Caco-2 (cell line): ENCODE results near the gene LRIG1. TPM values are rescaled to one million over a fixed set of nuclear protein-coding genes. Genes with fewer than 3 reads are reported as not detected.

Source experiments
- BruUV-seq: library from RNA; stranded (reverse); fragments of 400-500 nt; replicated peaks from 2 replicates; lab custom pipeline; 2021; lab: Mats Ljungman, UMichigan
- CTCF ChIA-PET: fragments of 300-600 bp; sonication (Branson Sonifier 250); formaldehyde crosslinking; loops from one replicate; lab custom pipeline; 2022; ENCODE audit warnings: antibody characterized with exemption; lab: Charles Lee
- POLR2A ChIA-PET: fragments of 300-600 bp; sonication (Branson Sonifier 250); formaldehyde crosslinking; loops from one replicate; lab custom pipeline; 2022; ENCODE audit warnings: antibody characterized with exemption; lab: Charles Lee
- DNase-seq, 2 experiments: peaks; one replicate each; pipeline versions ENCODE4 v3.0.0 to v3.0.0-alpha.2; 2020 to 2022
- H3K27me3 ChIP-seq: replicated peaks from 2 replicates; pipeline ENCODE4 v1.6.0; 2011; ENCODE audit warnings: low read length; ENCODE audit not compliant: control insufficient read depth, insufficient read depth
- H3K36me3 ChIP-seq: 2 replicates; pipeline ENCODE4 v1.5.1; 2011; ENCODE audit warnings: low read length; ENCODE audit not compliant: control insufficient read depth, insufficient read depth
- H3K4me1 ChIP-seq: fragments of 250-450 bp; sonication (Bioruptor Pico); 2 replicates; pipeline ENCODE4 v1.5.1; 2020; ENCODE audit warnings: mild to moderate bottlenecking
- H3K4me3 ChIP-seq: 2 replicates; pipeline ENCODE4 v1.5.1; 2011; ENCODE audit warnings: low read depth, mild to moderate bottlenecking, control low read depth, low read length
- H3K9me3 ChIP-seq: fragments of 250-450 bp; sonication (Bioruptor Pico); 2 replicates; pipeline ENCODE4 v1.5.1; 2020; ENCODE audit warnings: mild to moderate bottlenecking, moderate library complexity
- H3K27ac Mint-ChIP-seq: one replicate; pipeline ENCODE4 v1.8.0; 2022; ENCODE audit warnings: mixed read lengths; ENCODE audit not compliant: unreplicated experiment
- H3K27me3 Mint-ChIP-seq: one replicate; pipeline ENCODE4 v1.8.0; 2022; ENCODE audit warnings: mixed read lengths; ENCODE audit not compliant: insufficient read depth, unreplicated experiment
- H3K36me3 Mint-ChIP-seq: one replicate; pipeline ENCODE4 v1.8.0; 2022; ENCODE audit warnings: mild to moderate bottlenecking, mixed read lengths; ENCODE audit not compliant: insufficient read depth, unreplicated experiment
- H3K4me1 Mint-ChIP-seq: one replicate; pipeline ENCODE4 v1.8.0; 2022; ENCODE audit warnings: low read depth, mixed read lengths; ENCODE audit not compliant: unreplicated experiment
- H3K4me3 Mint-ChIP-seq: one replicate; pipeline ENCODE4 v1.8.0; 2022; ENCODE audit warnings: mild to moderate bottlenecking, moderate library complexity, mixed read lengths; ENCODE audit not compliant: unreplicated experiment
- H3K9me3 Mint-ChIP-seq: one replicate; pipeline ENCODE4 v1.8.0; 2022; ENCODE audit warnings: mixed read lengths; ENCODE audit not compliant: unreplicated experiment
- intact Hi-C: fragments of 100-400 bp; cut with micrococcal nuclease; formaldehyde crosslinking; loops from one replicate; pipeline ENCODE4 v1.10.0; 2022; ENCODE audit not compliant: unreplicated experiment
- total RNA-seq: library from RNA; stranded (reverse); gene quantifications from 2 replicates; pipeline ENCODE4 v1.2.3, GENCODE V29; 2022
- TF ChIP-seq, protein P1 (sequence below), 2 experiments: fragments of 200-600 bp in 1 of 2; IDR thresholded peaks; 1 replicate in 1 of 2; 2 replicates in 1 of 2; pipeline versions ENCODE4 v1.5.1 to v1.8.0; 2011 to 2022; ENCODE audit warnings: antibody characterized with exemption in 1 of 2, control low read depth in 1 of 2, inconsistent platforms in 1 of 2, low read depth in 1 of 2, low read length in 1 of 2, mild to moderate bottlenecking in 1 of 2, moderate library complexity in 1 of 2; ENCODE audit not compliant: insufficient read depth in 1 of 2, severe bottlenecking in 1 of 2, unreplicated experiment in 1 of 2

Gene LRIG1
- total RNA-seq, 1 experiment from 2014 or later: 43.4 TPM

DNA sequence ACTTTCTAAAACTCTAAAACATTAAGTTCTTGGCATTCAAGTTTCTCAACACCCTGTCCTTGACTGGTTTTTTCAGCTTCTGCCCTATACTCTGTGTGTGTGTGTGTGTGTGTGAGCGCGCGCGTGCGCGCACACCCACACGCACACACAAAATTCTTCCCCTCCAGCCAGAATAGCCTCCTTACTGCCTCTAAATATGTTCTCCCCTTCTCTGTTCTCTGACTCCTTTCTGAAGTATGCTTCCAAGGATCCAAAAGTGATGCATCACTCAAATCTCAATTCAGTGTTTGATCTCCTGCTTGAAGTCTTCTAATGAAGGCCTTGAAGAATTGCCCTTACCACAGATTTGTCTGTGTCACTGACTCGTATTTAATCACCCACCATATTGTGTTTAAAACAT, 150.2 kb downstream of the LRIG1 start:
- CTCF ChIA-PET: no interaction called here
- no peak for DNase-seq
- H3K4me3 Mint-ChIP-seq: no peak overlapping the region
- H3K4me1 Mint-ChIP-seq: peaks cover 7% of the 10 kb centered on the region
- POLR2A ChIA-PET: no interaction called here
- no TSS peak for BruUV-seq
- Histone ChIP-seq H3K4me1 (peaks cover 15% of the 10 kb centered on the region; the same call in 1 of the 2 replicates), H3K4me3 (no peak overlapping the region), H3K36me3 (no peaks in the 10 kb centered on the region; the same call in 1 of the 2 replicates), H3K9me3 (no peaks in the 10 kb centered on the region), H3K27me3 (no peaks in the 10 kb centered on the region)
- TF ChIP-seq, protein P1, sequence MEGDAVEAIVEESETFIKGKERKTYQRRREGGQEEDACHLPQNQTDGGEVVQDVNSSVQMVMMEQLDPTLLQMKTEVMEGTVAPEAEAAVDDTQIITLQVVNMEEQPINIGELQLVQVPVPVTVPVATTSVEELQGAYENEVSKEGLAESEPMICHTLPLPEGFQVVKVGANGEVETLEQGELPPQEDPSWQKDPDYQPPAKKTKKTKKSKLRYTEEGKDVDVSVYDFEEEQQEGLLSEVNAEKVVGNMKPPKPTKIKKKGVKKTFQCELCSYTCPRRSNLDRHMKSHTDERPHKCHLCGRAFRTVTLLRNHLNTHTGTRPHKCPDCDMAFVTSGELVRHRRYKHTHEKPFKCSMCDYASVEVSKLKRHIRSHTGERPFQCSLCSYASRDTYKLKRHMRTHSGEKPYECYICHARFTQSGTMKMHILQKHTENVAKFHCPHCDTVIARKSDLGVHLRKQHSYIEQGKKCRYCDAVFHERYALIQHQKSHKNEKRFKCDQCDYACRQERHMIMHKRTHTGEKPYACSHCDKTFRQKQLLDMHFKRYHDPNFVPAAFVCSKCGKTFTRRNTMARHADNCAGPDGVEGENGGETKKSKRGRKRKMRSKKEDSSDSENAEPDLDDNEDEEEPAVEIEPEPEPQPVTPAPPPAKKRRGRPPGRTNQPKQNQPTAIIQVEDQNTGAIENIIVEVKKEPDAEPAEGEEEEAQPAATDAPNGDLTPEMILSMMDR (IDR thresholded peaks at IDR 0.05; ENCODE audit: insufficient read depth in 1 of 2, low read depth in 1 of 2, low read length in 1 of 2, severe bottlenecking in 1 of 2, unreplicated experiment in 1 of 2): no peak
- no peaks in the 10 kb centered on the region for H3K9me3 Mint-ChIP-seq
- intact Hi-C loops: no loop called here
- no peak overlapping the region for H3K27ac Mint-ChIP-seq
- peaks cover 10% of the 10 kb centered on the region for H3K36me3 Mint-ChIP-seq
- no peaks in the 10 kb centered on the region for H3K27me3 Mint-ChIP-seq

- Histone ChIP-seq H3K9me3 (no peaks in the 10 kb centered on the region), H3K27me3 (no peaks in the 10 kb centered on the region), H3K4me3 (no peak overlapping the region), H3K4me1 (peaks cover 16% of the 10 kb centered on the region), H3K36me3 (no peaks in the 10 kb centered on the region; the same call in 1 of the 2 replicates)
- intact Hi-C loops: no loop called here
- H3K4me1 Mint-ChIP-seq: peaks cover 18% of the 10 kb centered on the region
- H3K27ac Mint-ChIP-seq: no peak overlapping the region
- H3K36me3 Mint-ChIP-seq: peaks cover 10% of the 10 kb centered on the region
- no peak for DNase-seq
- ChIA-PET CTCF (no interaction called here), POLR2A (no interaction called here)
- H3K9me3 Mint-ChIP-seq: no peaks in the 10 kb centered on the region
- no TSS peak for BruUV-seq
- TF ChIP-seq, protein P1 (IDR thresholded peaks at IDR 0.05; ENCODE audit: insufficient read depth in 1 of 2, low read depth in 1 of 2, low read length in 1 of 2, severe bottlenecking in 1 of 2, unreplicated experiment in 1 of 2): no peak
- no peak overlapping the region for H3K4me3 Mint-ChIP-seq
- no peaks in the 10 kb centered on the region for H3K27me3 Mint-ChIP-seq
These were observed 152.1 kb downstream of the LRIG1 start for GRCh38 chr3:66348704-66349103.

DNA sequence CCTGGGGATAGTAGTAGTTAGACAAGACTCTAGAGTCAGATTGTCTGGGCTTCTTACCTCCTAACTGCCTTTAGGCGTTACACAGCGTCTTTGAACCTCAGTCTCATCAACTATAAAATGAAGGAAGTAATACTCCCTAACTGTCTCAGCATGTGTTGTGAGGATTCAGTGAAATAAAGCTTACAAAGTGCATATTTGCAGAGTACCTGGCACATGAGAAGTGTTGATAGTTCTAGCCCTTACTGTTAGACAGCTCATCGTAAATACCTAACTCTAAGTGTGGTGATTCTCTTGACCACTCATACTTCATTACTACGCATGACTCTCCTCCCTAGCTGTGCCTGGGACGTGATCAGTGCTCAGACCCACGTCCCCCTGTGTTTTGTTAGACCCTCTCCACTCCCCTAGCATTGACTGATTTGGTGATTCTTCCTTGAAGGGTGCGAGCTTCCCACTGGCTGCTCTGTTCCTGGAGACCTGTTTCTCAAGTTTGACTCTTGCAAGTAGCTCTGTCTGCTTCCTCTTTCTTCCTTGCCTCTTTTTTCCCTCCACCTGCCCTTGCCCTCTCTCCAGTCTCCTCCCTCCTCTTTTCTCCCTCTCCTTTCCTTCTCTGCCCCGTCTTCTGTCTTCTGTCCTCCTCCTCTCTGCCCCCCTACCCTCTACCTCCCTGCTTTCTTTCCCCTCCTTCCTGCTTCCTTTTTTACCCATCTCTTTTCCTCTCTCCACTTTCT, 155.8 kb downstream of the LRIG1 start:
- intact Hi-C loops: no loop called here
- Histone ChIP-seq H3K4me3 (no peak overlapping the region), H3K27me3 (no peaks in the 10 kb centered on the region), H3K4me1 (peaks cover 8% of the 10 kb centered on the region; the same call in 1 of the 2 replicates), H3K36me3 (no peaks in the 10 kb centered on the region; the same call in 1 of the 2 replicates), H3K9me3 (no peaks in the 10 kb centered on the region)
- Mint-ChIP-seq H3K27me3 (no peaks in the 10 kb centered on the region), H3K36me3 (peaks cover 10% of the 10 kb centered on the region), H3K4me3 (no peak overlapping the region), H3K4me1 (peaks cover 14% of the 10 kb centered on the region), H3K9me3 (no peaks in the 10 kb centered on the region), H3K27ac (peak overlapping the region; percentile 33)
- ChIA-PET CTCF (no interaction called here), POLR2A (no interaction called here)
- no TSS peak for BruUV-seq
- no peak for DNase-seq
- TF ChIP-seq, protein P1 (IDR thresholded peaks at IDR 0.05; ENCODE audit: insufficient read depth in 1 of 2, low read depth in 1 of 2, low read length in 1 of 2, severe bottlenecking in 1 of 2, unreplicated experiment in 1 of 2): no peak
